ENCODE measurements around the gene NRM.

DNA sequence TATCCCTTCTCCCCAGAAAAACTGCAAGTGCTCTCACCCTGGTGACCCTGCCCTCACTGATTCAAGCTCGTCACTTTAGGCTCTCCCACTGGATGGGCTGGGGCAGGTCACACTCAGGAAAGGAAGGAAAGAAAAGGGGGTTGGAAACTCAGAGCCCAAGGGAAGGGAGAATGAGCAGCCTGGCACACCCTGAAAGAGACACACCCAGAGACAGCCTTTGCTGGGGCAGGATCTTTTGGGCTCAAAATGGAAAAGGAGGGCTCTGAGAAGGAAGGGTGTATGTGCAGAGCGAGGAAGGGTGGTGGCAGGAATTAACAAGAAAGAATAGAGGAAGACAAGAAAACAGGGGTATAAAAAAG, 6.8 kb downstream of the NRM start:
- TF ChIP-seq POLR2A (IDR thresholded peaks at IDR 0.05), result no peak
- TF ChIP-seq, protein P1, sequence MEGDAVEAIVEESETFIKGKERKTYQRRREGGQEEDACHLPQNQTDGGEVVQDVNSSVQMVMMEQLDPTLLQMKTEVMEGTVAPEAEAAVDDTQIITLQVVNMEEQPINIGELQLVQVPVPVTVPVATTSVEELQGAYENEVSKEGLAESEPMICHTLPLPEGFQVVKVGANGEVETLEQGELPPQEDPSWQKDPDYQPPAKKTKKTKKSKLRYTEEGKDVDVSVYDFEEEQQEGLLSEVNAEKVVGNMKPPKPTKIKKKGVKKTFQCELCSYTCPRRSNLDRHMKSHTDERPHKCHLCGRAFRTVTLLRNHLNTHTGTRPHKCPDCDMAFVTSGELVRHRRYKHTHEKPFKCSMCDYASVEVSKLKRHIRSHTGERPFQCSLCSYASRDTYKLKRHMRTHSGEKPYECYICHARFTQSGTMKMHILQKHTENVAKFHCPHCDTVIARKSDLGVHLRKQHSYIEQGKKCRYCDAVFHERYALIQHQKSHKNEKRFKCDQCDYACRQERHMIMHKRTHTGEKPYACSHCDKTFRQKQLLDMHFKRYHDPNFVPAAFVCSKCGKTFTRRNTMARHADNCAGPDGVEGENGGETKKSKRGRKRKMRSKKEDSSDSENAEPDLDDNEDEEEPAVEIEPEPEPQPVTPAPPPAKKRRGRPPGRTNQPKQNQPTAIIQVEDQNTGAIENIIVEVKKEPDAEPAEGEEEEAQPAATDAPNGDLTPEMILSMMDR (IDR thresholded peaks at IDR 0.05), result no peak
